ENCODE measurements around the gene RNF152. TPM values are rescaled to one million over a fixed set of nuclear protein-coding genes. Genes with fewer than 3 reads are reported as not detected.

Gene RNF152
- total RNA-seq, 3 donors from 2014 or later = 61.0 to 99.8 (median 98.0) TPM

- H3K4me1 ChIP-seq (ENCODE audit: low read depth) = peaks cover 5% of the 10 kb centered on the region
- ATAC-seq (peak; percentile 16), DNase-seq (no peak)
- TF ChIP-seq CTCF (IDR thresholded peaks at IDR 0.05) = no peak
- H3K9me3 ChIP-seq = no peaks in the 10 kb centered on the region
- no peak overlapping the region for H3K4me3 ChIP-seq
- intact Hi-C loops (cut with DNase I, micrococcal nuclease) = no loop called here
- no peaks in the 10 kb centered on the region for H3K36me3 ChIP-seq (ENCODE audit: low read depth)
Observed at GRCh38 chr18:61900504-61901281, 7.9 kb upstream of the RNF152 start.

GRCh38 chr18:61898640-61899101 lies 5.9 kb upstream of the RNF152 start:
- peak; percentile 56 to 75 (median 72) for DNase-seq
- intact Hi-C loops (cut with DNase I, micrococcal nuclease) = loop anchor here in 1 of 2 donors (10.0 kb wide), 1 partner anchor 164 kb away; no protein-coding TSS in a partner anchor
- Histone ChIP-seq H3K36me3 (ENCODE audit: low read depth) (no peaks in the 10 kb centered on the region), H3K9me3 (no peaks in the 10 kb centered on the region), H3K4me1 (ENCODE audit: low read depth) (peaks cover 11% of the 10 kb centered on the region), H3K4me3 (no peak overlapping the region)
- ATAC-seq = peak; percentile 70
- no peak for TF ChIP-seq CTCF (IDR thresholded peaks at IDR 0.05)

- intact Hi-C loops (cut with DNase I, micrococcal nuclease) = loop anchor here in 1 of 2 donors (10.0 kb wide), 1 partner anchor 162 kb away; no protein-coding TSS in a partner anchor
- no peaks in the 10 kb centered on the region for H3K36me3 ChIP-seq (ENCODE audit: low read depth)
- H3K4me1 ChIP-seq (ENCODE audit: low read depth) = peaks cover 11% of the 10 kb centered on the region
- no peaks in the 10 kb centered on the region for H3K9me3 ChIP-seq
- DNase-seq (peak in 1 of 3 donors; percentile 45), ATAC-seq (peak; percentile 4)
- no peak overlapping the region for H3K4me3 ChIP-seq
- no peak for TF ChIP-seq CTCF (IDR thresholded peaks at IDR 0.05)
Observed at GRCh38 chr18:61896757-61897156, 4.0 kb upstream of the RNF152 start.

GRCh38 chr18:61896118-61896517 lies 3.3 kb upstream of the RNF152 start:
- Histone ChIP-seq H3K9me3 (no peaks in the 10 kb centered on the region), H3K4me1 (ENCODE audit: low read depth) (peaks cover 17% of the 10 kb centered on the region), H3K36me3 (ENCODE audit: low read depth) (no peaks in the 10 kb centered on the region), H3K4me3 (no peak overlapping the region)
- intact Hi-C loops (cut with DNase I, micrococcal nuclease) = loop anchor here in 1 of 2 donors (10.0 kb wide), 1 partner anchor 161 kb away; no protein-coding TSS in a partner anchor
- ATAC-seq = no peak
- TF ChIP-seq CTCF (IDR thresholded peaks at IDR 0.05) = no peak
- no peak for DNase-seq

GRCh38 chr18:61894751-61895524 lies 2.1 kb upstream of the RNF152 start:
- no peak for TF ChIP-seq CTCF (IDR thresholded peaks at IDR 0.05)
- Histone ChIP-seq H3K36me3 (ENCODE audit: low read depth) (no peaks in the 10 kb centered on the region), H3K4me1 (ENCODE audit: low read depth) (peaks cover 15% of the 10 kb centered on the region), H3K9me3 (no peaks in the 10 kb centered on the region), H3K4me3 (peak overlapping the region; percentile 78)
- intact Hi-C loops (cut with DNase I, micrococcal nuclease) = loop anchor here in 1 of 2 donors (10.0 kb wide), 1 partner anchor 160 kb away; no protein-coding TSS in a partner anchor
- no peak for ATAC-seq
- DNase-seq = peak in 1 of 3 donors; percentile 36
